HG02973 (cell line): Measurements from ENCODE around the gene MDFIC.

Experiments
- ATAC-seq: cut with Tn5 transposase; IDR thresholded peaks from one replicate; pipeline ENCODE4 v1.9.1; 2021; ENCODE audit warnings: moderate library complexity; ENCODE audit not compliant: unreplicated experiment

MDFIC gene

DNA sequence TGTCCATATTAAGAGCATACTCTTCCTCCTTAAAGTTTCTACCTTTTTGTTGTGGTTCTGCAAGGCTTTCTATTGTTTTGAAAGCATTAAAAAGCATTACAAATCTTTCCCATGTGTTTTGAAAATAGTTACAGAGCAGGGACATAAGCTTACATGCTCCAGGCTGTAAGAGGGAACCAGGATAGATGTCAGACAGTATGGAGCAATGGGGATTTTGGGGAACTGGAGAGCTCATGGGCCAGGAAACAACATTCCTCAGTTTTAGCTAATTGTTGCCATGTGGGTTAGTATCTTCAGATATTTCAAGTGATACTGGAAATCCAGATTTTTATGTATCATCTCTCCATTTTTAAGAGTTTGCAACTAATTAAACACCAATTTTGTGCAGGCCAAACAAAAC, 3.5 kb downstream of the MDFIC start:
- ATAC-seq, result no peak

DNA sequence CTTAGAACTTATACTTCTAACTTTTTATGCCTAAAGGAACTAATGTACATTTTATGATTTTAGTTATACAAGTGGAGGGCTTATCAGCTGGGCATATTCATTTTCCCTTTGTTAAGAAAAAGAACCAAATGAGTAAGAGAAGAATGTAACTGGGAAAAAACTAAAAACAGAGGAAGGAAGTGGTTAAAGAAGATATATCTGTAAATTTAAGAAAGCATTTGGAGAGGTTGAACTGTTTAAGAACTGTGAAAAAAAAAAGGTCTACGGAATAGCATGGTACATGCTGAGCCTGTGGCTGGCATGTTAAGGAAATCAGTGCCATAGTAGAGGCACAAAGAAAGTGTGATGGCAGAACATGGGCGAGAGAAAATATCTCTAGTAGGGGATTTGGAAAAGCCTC, 6.2 kb downstream of the MDFIC start:
- no peak for ATAC-seq

DNA sequence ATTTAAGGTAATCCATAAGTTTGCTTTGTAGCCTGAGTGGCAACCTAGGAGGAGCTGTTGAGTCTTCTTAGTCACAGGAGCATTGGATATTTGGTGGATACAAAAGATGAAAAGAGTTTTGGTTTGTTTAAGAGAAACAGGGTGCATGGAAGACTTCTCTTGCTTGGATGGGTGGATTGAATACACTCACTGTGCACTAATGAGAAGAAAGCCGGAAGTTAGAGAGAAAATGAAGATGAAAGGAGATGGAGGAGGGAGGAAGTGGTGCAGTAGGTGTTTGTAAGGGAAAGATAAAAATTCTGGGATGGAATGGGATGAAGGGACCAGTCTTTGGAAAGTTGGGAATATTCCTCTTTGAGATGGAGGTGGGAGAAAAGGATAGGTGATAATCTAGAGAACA, 7.7 kb downstream of the MDFIC start:
- ATAC-seq, result no peak

GRCh38 chr7:114930107-114930661, 8.3 kb downstream of the MDFIC start:
- ATAC-seq, result no peak

DNA sequence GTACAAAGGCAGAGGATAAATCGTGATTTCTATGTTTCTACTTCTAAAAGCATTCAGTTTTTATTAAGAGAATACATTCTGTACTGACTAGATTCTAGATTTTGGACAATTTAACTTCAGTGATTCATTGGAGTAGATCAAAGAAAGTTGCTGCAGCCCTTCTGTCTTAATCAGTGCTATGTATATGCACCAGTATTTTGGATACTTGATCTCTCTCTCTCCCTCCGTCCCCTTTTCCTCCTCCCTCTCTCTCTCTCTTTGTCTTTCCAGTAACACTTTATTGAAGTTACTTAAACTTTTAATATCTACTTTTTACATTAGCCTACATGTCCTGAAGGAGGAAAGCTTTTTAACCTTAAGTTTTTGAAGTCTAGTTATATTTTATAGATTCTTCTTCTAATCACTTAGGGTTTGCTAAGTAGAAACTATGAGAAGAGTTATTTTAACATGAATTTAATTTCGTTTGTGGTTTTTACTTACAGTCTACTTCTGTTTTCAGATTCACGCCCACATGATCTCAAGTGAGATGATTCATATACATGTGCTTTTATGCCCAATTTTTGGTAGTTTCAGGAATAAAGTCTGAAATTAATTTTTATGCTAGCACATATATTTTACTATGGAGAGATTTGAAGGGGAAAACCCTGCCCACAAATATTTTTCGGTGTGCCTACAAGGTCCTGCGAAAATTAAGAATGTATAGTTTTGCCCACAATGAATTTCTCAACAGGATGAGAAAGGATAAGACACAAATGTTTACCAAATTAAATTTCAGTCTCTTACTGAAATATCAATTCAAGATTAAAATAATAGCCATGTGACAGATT, 9.1 kb downstream of the MDFIC start:
- ATAC-seq, result peak; percentile 45

DNA sequence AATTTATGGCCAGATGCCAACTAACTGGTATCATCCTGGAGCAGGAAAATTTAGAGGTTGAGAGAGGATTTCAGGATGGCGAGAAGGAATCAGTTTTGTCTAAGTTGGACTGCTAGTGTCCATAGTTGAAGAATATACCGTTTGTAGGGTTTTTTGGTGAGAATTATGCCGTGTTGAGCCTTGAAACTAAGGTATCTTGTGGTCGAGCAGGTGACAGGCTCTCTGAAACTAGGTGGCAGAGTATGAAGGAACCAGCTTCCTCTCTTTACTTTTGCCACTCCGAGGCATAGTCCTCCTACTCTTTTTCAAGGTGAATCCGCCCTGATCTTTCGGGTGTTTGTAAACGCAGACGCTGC, 9.7 kb downstream of the MDFIC start:
- peak; percentile 67 for ATAC-seq

DNA sequence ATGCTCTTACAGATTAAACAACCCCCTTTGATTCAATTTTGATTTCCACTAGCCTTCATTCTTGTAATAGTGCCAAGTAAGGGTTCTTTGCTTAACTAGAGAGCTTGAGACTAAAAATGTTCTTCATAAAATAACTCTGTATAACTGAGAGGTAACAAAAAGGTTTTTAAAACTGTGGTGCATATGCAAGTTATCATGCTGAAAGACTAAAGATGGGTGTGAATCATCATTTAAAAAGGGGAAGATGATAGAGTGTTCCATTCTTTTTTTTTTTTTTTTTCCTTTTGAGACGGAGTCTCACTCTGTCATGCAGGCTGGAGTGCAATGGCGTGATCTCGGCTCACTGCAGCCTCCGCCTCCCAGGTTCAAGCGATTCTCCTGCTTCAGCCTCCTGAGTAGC, 11.1 kb downstream of the MDFIC start:
- ATAC-seq, result no peak

- ATAC-seq, result no peak
Measured at GRCh38 chr7:114933658-114934057, 11.8 kb downstream of the MDFIC start.

DNA sequence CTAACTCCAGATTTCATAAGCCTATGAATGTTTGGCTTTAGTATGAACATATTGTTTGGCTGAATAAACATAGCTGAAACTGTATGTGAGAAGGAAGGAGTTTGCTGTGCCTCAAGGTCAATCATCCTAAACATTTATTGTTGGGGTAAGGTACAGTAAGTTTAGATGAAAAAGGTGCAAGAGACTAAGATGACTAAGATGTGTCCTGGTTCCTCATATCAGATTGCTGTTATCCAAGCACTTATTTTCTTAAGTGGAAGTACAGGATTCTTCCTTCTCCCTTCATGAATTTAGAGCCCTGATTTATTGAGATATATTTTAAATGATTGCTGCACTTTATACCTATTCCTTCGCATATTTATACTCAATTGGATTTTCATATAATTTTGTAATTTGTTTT, 12.2 kb downstream of the MDFIC start:
- ATAC-seq, result no peak

- no peak for ATAC-seq
Measured at GRCh38 chr7:114934713-114935112, 12.8 kb downstream of the MDFIC start.

DNA sequence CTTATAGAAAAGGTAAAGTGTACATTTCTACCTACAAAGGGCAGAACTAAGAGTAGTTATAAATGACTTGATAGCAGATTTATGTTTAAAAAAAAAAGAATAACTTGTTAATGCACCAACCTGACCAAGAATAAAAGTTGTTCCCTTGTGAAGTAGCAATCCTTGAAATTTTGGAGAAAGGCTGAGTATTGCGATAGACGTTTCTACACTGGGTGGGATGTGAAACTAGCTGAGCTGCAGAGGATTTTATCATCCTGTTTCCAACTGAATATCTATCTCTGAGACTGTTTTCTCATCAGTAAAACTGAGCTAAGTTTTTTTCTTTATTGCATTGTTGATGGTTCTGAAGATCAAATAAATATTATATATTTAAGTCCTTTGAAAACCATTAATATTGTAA, 14.6 kb downstream of the MDFIC start:
- ATAC-seq, result no peak

GRCh38 chr7:114937446-114937845, 15.6 kb downstream of the MDFIC start:
- no peak for ATAC-seq

DNA sequence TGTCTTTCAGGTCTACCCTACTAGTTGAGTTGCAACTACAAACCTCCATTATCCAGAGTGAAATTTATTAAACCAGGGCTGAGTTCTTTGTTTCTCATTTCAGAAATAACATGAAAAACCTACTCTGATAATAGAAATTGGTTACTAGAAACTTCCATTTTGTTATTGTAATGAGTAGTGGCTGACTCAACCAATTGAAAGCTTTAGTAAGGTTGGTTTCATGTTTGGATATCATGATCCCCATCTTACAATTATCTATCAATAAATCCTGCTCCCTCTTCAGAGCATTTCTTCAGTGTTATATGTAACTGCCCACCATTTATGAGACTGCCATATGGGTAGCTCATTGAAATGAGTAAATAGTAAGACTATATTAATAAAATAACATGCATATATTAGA, 16.9 kb downstream of the MDFIC start:
- ATAC-seq, result no peak

GRCh38 chr7:114939484-114940097, 17.7 kb downstream of the MDFIC start:
- ATAC-seq, result no peak

DNA sequence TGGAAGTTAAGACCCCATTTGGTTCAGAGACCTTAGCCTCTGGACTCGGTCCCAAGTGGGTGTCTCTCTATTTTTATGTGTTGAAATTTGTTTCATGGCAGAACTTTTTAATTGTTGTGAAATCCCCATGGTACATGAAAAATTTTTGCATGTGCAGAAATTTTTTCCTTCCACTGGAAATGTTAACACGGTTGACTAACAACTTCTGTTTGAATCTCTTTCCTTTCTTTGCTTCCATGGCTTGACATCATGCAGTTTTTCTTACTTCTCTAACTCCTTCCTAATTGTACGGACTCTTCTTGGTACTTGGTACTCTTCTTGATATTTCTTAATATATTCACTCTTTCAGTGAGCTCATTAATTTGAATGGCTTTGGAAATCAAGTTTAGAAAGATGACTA, 18.3 kb downstream of the MDFIC start:
- ATAC-seq, result no peak

GRCh38 chr7:114941692-114942091, 19.8 kb downstream of the MDFIC start:
- peak; percentile 50 for ATAC-seq

DNA sequence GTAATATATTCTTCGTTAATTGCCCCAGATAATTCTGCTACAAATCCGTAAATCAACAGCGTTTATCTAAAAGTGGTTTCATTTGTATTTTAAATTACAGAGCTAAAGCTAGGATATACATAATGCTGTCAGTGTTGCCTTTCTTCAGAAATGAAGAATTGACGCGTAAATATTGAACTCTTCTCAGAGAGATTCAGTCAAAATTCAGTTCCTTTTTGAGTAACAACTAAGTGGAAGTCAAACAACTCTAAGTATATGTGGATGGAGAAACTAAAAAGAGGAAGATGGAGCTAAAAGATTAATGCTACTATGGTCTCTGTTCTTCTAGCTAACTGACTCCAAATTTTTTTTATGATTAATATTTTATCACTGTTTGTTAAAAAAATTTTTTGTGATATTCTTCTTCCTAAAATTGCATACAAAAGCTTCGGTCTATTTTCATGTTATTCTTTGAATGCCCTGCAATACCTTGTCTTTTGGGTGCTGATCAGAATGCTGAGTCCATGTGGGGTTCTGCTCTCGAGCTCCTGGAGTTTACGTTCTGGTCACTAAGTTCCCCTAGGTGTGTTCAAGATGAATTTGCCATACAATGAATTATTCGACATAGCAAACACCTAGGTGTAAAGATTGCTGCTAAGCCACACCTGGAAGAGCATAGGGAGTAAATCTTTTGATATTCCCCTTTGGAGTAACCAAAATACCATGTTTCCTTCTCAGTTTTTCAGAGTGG, 20.7 kb downstream of the MDFIC start:
- ATAC-seq, result peak; percentile 77

DNA sequence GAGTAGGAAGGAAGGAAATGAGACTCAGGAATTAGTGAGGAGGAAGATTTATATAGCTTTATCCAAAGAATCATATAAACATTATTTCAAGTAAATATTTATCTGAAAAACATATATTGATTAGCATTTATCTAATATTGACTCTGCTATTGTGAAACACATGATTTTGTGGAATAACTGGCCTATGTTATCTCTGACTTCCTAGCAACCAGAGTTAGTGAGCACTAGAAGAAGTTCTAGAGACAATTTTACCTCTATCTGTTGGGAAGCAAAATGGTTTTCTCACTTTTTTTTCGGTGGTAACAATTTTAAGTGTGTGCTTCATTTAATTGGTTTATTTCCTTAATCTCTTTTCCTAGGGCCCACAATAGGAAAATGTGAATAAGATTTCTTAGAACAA, 21.6 kb downstream of the MDFIC start:
- no peak for ATAC-seq

- ATAC-seq, result no peak
Measured at GRCh38 chr7:114943953-114944744, 22.3 kb downstream of the MDFIC start.

DNA sequence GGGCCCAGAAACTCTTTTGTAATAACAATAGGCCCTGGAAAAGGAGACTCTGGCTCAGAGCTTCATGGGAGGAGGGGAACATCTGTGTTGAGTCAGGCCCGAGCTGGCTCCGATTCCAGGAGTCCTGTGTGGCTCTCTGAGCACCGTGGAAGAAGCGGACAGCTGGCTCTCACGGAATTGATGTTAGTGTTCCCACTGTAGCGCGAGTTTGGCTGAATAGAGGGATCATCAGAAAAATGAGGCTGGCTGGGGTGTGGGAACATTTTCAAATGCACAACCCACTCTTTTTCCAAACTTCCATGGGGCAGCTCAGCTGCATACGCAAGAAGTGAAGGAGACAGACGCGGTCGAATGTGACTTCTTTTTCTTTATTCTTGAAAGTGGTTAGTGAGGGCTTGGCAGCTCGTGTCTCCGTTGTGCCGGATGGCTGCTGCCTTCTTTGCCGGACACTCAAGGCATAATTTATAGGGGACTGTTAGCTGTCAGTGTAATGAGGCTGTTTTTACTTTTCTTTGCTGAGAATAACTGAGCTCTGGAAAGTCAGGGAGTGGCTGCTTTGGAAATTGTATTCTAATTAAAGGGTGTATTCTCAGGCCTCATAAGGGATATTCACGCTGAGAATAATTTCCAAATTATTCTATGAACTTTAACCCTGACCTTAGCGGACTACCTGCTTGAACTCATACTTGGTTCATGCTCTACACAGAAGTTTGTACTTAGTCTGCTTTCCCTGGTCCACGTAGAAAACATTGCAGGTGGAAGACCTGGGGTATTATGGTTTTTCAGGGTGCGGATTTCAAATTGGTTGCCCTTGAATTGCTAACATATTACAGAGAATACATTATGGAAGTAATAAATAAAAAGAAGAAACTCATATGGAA, 23.1 kb downstream of the MDFIC start:
- ATAC-seq, result no peak
